ENCODE data around the gene DYNC1LI1.

Gene DYNC1LI1

GRCh38 chr3:32570421-32571191 lies at the start of gene DYNC1LI1:
Gene DYNC1LI1 (minus strand): TSS chr3:32570858. CDS start chr3:32570770, 88 bp downstream.
- DNase-seq (ENCODE audit: low read depth in 2 of 2) = peak; percentile 88 to 91

GRCh38 chr3:32619395-32619794 lies 48.7 kb upstream of the DYNC1LI1 start:
- no peak for DNase-seq (ENCODE audit: low read depth in 2 of 2)

GRCh38 chr3:32616267-32616962 lies 45.8 kb upstream of the DYNC1LI1 start:
- DNase-seq (ENCODE audit: low read depth in 2 of 2) = no peak

- DNase-seq (ENCODE audit: low read depth in 2 of 2) = no peak
Measured at GRCh38 chr3:32614956-32615355, 44.3 kb upstream of the DYNC1LI1 start.

- no peak for DNase-seq (ENCODE audit: low read depth in 2 of 2)
Measured at GRCh38 chr3:32613183-32613582, 42.5 kb upstream of the DYNC1LI1 start.

GRCh38 chr3:32612547-32612946 lies 41.9 kb upstream of the DYNC1LI1 start:
- DNase-seq (ENCODE audit: low read depth in 2 of 2) = no peak

- DNase-seq (ENCODE audit: low read depth in 2 of 2) = no peak
Measured at GRCh38 chr3:32607522-32607921, 36.9 kb upstream of the DYNC1LI1 start.

GRCh38 chr3:32606960-32607359 lies 36.3 kb upstream of the DYNC1LI1 start:
- DNase-seq (ENCODE audit: low read depth in 2 of 2) = no peak

GRCh38 chr3:32606277-32606676 lies 35.6 kb upstream of the DYNC1LI1 start:
- no peak for DNase-seq (ENCODE audit: low read depth in 2 of 2)

- DNase-seq (ENCODE audit: low read depth in 2 of 2) = no peak
Measured at GRCh38 chr3:32603064-32603463, 32.4 kb upstream of the DYNC1LI1 start.

- no peak for DNase-seq (ENCODE audit: low read depth in 2 of 2)
Measured at GRCh38 chr3:32602206-32602605, 31.5 kb upstream of the DYNC1LI1 start.

- no peak for DNase-seq (ENCODE audit: low read depth in 2 of 2)
Measured at GRCh38 chr3:32601722-32602121, 31.1 kb upstream of the DYNC1LI1 start.

- DNase-seq (ENCODE audit: low read depth in 2 of 2) = no peak
Measured at GRCh38 chr3:32597656-32598055, 27.0 kb upstream of the DYNC1LI1 start.

GRCh38 chr3:32596909-32597369 lies 26.3 kb upstream of the DYNC1LI1 start:
- no peak for DNase-seq (ENCODE audit: low read depth in 2 of 2)

GRCh38 chr3:32596282-32596908 lies 25.7 kb upstream of the DYNC1LI1 start:
- DNase-seq (ENCODE audit: low read depth in 2 of 2) = no peak

GRCh38 chr3:32595323-32595722 lies 24.7 kb upstream of the DYNC1LI1 start:
- DNase-seq (ENCODE audit: low read depth in 2 of 2) = no peak

- no peak for DNase-seq (ENCODE audit: low read depth in 2 of 2)
Measured at GRCh38 chr3:32593903-32594525, 23.4 kb upstream of the DYNC1LI1 start.

- no peak for DNase-seq (ENCODE audit: low read depth in 2 of 2)
Measured at GRCh38 chr3:32592696-32593353, 22.2 kb upstream of the DYNC1LI1 start.

GRCh38 chr3:32592011-32592410 lies 21.4 kb upstream of the DYNC1LI1 start:
- DNase-seq (ENCODE audit: low read depth in 2 of 2) = no peak

GRCh38 chr3:32591186-32591585 lies 20.5 kb upstream of the DYNC1LI1 start:
- no peak for DNase-seq (ENCODE audit: low read depth in 2 of 2)

GRCh38 chr3:32586356-32586755 lies 15.7 kb upstream of the DYNC1LI1 start:
- DNase-seq (ENCODE audit: low read depth in 2 of 2) = no peak

- no peak for DNase-seq (ENCODE audit: low read depth in 2 of 2)
Measured at GRCh38 chr3:32584660-32585059, 14.0 kb upstream of the DYNC1LI1 start.

All from stimulated activated CD8-positive, alpha-beta memory T cell treated with anti-CD3 and anti-CD28 coated beads, Interleukin-7, amount 100 ng/mL, for 1 hour (primary cell).